ENCODE results near the gene PCNP. TPM values are rescaled to one million over a fixed set of nuclear protein-coding genes. Genes with fewer than 3 reads are reported as not detected.

PCNP gene
- total RNA-seq, 1 donor from 2014 or later: 177 TPM

Other genes starting within 250 kb of the PCNP start
- gene SENP7, start 61.0 kb upstream of the PCNP start, total RNA-seq: 38.2 TPM
- 15.0 TPM for gene TRMT10C, start 12.3 kb upstream of the PCNP start, total RNA-seq
- gene ZBTB11, start 103.0 kb downstream of the PCNP start, total RNA-seq: 23.2 TPM
- gene RPL24, start 112.5 kb downstream of the PCNP start, total RNA-seq: 778 TPM
- 19.2 TPM for gene CEP97, start 150.4 kb downstream of the PCNP start, total RNA-seq
- gene NXPE3, start 205.0 kb downstream of the PCNP start, total RNA-seq: 24.7 TPM

Measured in sciatic nerve (tissue), 1 donor.